Mucosa of rectum (tissue), 2 donors: Measurements from ENCODE around the gene VWA5B2.
A peak's percentile ranks its signal among the peaks of the same experiment; 100 is the strongest.

ENCODE experiments used
- H3K27ac ChIP-seq, 2 donors: one replicate each; pipeline ENCODE4 v1.7.0; 2013; ENCODE audit warnings: inconsistent platforms in 2 of 2, low read depth in 2 of 2, low read length in 2 of 2
- H3K27me3 ChIP-seq, 2 donors: one replicate each; pipeline ENCODE4 v1.7.0; 2013; ENCODE audit warnings: low read length in 2 of 2; ENCODE audit not compliant: control insufficient read depth in 2 of 2, insufficient read depth in 2 of 2
- H3K36me3 ChIP-seq, 2 donors: one replicate each; pipeline ENCODE4 v1.7.0; 2013; ENCODE audit warnings: low read length in 2 of 2; ENCODE audit not compliant: control insufficient read depth in 2 of 2, insufficient read depth in 2 of 2
- H3K4me1 ChIP-seq, 2 donors: one replicate each; pipeline ENCODE4 v1.7.0; 2013; ENCODE audit warnings: low read length in 2 of 2, mild to moderate bottlenecking in 1 of 2; ENCODE audit not compliant: control insufficient read depth in 2 of 2, insufficient read depth in 2 of 2
- H3K4me3 ChIP-seq, 2 donors: one replicate each; pipeline ENCODE4 v1.7.0; 2013; ENCODE audit warnings: low read length in 2 of 2
- H3K9ac ChIP-seq, 2 donors: one replicate each; pipeline ENCODE4 v1.7.0; 2013; ENCODE audit warnings: low read length in 2 of 2, low read depth in 1 of 2, mild to moderate bottlenecking in 1 of 2
- H3K9me3 ChIP-seq, 2 donors: one replicate each; pipeline ENCODE4 v1.7.0; 2013; ENCODE audit warnings: low read length in 2 of 2; ENCODE audit not compliant: control insufficient read depth in 2 of 2
- donor health status: healthy.
- donor health status: Normal muscosa, but diverticular disease.

The VWA5B2 gene

GRCh38 chr3:184240384-184241140, 11.2 kb downstream of the VWA5B2 start:
- no peak overlapping the region for H3K27ac ChIP-seq
- no peak overlapping the region for H3K4me3 ChIP-seq
- H3K9me3 ChIP-seq = no peaks in the 10 kb centered on the region
- H3K9ac ChIP-seq = peak overlapping the region in 1 of 2 donors; percentile 62
- no peaks in the 10 kb centered on the region for H3K27me3 ChIP-seq
- H3K36me3 ChIP-seq = peaks cover 33 to 35% of the 10 kb centered on the region in 2 donors
- peaks cover 0 to 9% of the 10 kb centered on the region in 2 donors for H3K4me1 ChIP-seq

DNA sequence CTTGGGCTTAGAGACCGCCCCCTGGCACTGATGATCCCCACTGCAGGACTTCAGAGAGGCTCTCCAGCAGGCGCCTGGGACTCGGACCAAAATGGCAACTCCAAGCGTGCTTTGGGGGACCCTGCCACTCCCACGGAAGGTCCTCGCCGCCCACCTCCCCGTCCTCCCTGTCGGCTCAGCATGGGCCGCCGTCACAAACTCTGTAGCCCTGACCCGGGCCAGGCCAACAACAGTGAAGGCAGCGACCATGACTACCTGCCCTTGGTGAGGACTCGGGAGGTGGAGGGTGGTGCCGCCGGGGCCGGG, 11.7 kb downstream of the VWA5B2 start:
- Histone ChIP-seq H3K9ac (peak overlapping the region in 1 of 2 donors; percentile 62), H3K27ac (peak overlapping the region in 1 of 2 donors; percentile 38), H3K4me1 (peaks cover 0 to 9% of the 10 kb centered on the region in 2 donors), H3K36me3 (peaks cover 33 to 36% of the 10 kb centered on the region in 2 donors), H3K4me3 (peak overlapping the region; percentile 37 to 52), H3K9me3 (no peaks in the 10 kb centered on the region), H3K27me3 (no peaks in the 10 kb centered on the region)

- Histone ChIP-seq H3K4me1 (peaks cover 0 to 9% of the 10 kb centered on the region in 2 donors), H3K27me3 (no peaks in the 10 kb centered on the region), H3K27ac (peak overlapping the region; percentile 29 to 38), H3K9ac (peak overlapping the region in 1 of 2 donors; percentile 62), H3K36me3 (peaks cover 33 to 36% of the 10 kb centered on the region in 2 donors), H3K9me3 (no peaks in the 10 kb centered on the region), H3K4me3 (peak overlapping the region; percentile 37 to 52)
These were observed 12.3 kb downstream of the VWA5B2 start for GRCh38 chr3:184241447-184242296.

DNA sequence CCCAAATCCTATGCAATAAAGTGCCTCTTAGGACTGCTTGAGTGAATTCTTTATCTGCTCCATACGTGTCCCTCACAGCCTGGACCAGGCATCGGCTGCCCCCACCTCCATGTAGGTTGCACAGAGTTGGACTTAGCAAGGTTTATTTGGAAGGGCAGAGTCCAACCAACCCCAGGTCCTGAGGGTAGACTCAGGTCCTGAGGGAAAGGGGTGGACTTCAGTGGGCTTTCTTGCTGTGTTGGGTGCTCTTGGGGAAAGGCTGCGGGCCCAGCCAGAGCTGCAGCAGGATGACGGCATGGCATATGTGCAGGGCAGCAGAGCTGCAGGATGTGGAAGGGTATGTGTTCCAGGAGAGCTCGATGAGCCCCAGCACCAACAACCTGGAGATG, 12.9 kb downstream of the VWA5B2 start:
- Histone ChIP-seq H3K9ac (no peak overlapping the region), H3K27ac (no peak overlapping the region), H3K27me3 (no peaks in the 10 kb centered on the region), H3K9me3 (no peaks in the 10 kb centered on the region), H3K36me3 (peaks cover 33 to 36% of the 10 kb centered on the region in 2 donors), H3K4me3 (no peak overlapping the region), H3K4me1 (peaks cover 0 to 9% of the 10 kb centered on the region in 2 donors)

DNA sequence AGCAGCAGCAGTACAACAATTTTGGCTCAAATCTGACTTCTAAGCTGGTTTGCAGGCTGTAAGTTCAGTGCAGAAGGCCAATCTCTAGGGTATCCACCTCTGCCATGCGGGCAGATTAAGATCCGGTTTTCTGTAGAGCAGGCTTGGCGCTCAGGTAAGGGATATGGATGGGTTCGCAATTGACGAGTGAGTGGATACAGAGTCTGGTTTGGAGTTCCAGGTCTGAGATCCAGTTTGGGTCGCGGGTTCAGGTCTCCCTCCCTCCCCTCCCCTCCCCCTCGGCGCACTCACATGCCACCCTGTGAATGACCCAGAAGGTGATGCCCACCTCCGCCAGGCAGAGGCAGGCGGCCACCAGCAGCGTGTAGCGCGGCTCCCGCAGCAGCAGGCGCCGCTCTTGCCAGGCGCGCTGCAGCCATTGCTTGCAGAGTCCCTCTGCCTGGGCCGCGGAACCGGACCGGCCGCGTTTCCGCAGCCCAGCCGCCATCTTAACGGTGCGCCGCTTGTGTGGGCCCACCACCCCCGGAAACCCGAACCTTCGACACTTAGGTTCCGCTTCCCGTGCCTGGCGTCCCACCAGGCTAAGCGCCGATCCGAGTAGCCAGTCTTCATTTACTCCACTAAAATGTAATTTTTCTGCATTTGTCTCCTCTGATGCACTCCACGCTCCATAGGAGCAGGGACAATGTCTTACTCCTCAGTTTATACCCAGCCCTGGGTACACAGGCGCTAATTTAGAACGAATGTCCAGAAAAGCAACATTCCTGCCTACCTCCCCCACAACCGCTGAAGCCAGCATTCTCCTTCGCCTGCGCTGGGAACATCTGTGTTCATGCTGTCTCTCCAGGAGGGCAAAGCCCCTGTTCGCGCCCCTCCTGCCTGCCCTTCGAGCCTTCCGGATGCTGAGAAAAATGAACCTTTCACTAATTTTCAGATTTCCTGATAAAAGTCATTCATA, 19.3 kb downstream of the VWA5B2 start, which contains the start of gene ALG3:
Gene ALG3, minus strand, starts transcription at position 509 of the 958 bp plus-strand sequence. Its CDS starts 22 bp downstream, at position 487.
- peak within 1 kb of the TSS; percentile 74 to 99 for H3K4me3 ChIP-seq
- H3K9ac ChIP-seq = peak within 1 kb of the TSS; percentile 82 to 92
- no peaks in the 10 kb centered on the region for H3K27me3 ChIP-seq
- peaks cover 8 to 11% of the 10 kb centered on the region in 2 donors for H3K4me1 ChIP-seq
- H3K36me3 ChIP-seq = peaks cover 18 to 20% of the 10 kb centered on the region in 2 donors
- H3K27ac ChIP-seq = peak within 1 kb of the TSS; percentile 59 to 92
- no peaks in the 10 kb centered on the region for H3K9me3 ChIP-seq

DNA sequence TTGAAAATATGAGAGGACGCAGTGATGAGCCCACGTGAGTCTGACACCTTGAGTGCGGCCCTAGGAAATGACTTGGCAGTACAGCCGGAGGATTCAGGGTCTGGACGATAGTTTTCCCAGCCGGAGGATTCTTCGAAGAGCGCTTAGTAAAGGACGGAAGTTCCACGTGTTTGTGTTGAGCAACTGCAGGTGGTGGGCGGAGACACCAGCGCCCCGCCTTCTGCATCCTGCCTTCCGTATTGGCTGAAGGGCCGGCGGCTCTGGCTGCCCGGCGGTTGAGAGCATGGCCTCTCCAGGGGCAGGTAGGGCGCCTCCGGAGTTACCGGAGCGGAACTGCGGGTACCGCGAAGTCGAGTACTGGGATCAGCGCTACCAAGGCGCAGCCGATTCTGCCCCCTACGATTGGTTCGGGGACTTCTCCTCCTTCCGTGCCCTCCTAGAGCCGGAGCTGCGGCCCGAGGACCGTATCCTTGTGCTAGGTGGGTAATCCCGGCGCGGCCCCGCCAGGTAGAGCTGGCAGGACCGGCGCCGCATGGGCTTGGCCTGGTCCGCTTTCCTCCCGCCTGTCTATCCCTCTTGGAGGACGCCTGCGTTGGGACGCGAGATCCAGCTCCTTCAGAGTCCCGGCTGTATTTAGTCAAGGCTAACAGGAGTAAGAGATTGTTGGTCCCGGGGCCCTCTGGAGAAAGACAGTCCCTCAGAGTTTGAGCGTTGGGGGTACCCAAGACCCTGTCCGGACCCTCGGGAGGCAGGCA, 20.2 kb downstream of the VWA5B2 start, which contains the start of gene EEF1AKMT4:
Gene EEF1AKMT4, plus strand, starts transcription at position 261 of the 755 bp plus-strand sequence. Its CDS starts 23 bp downstream, at position 284.
- Histone ChIP-seq H3K27me3 (no peaks in the 10 kb centered on the region), H3K36me3 (peaks cover 9 to 11% of the 10 kb centered on the region in 2 donors), H3K4me3 (peak within 1 kb of the TSS; percentile 74 to 99), H3K27ac (peak within 1 kb of the TSS; percentile 59 to 92), H3K4me1 (peaks cover 8 to 11% of the 10 kb centered on the region in 2 donors), H3K9me3 (no peaks in the 10 kb centered on the region), H3K9ac (peak within 1 kb of the TSS; percentile 82 to 92)

GRCh38 chr3:184250167-184250828, 20.9 kb downstream of the VWA5B2 start:
- peaks cover 2 to 4% of the 10 kb centered on the region in 2 donors for H3K36me3 ChIP-seq

DNA sequence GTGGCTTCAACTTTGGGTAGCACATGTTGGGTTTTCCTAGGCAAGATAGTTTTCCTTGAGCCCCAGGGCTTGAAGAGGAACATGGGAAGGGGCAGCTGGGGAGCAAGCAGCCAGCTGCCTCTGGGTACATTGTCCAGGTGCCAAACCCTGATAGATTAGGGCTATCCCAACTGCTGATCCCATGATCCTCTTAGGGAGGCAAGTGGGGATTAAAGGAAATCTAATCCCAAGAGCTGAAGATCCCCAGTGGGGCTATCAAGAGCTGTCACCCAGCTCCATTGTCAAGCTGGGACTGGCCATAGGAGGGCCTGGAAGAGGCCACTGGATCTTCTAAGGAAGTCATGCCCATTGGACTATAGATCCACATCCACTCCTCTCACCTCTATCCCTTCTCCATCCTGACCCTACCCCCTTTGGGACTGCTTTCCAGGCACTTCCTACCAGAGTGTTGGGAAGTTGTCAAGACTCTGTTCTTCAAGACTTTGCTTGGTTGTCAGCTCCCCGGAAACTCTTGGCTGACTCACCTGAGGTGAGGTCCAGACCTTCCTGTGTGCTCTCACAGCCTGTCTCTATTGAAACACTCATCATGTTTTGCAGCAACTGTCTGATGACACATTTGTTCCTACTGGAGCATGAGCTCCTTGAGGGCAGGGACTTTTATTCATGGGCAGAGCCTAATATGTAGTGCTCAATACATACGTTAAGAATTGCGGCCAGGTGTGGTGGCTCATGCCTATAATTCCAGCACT, 26.1 kb downstream of the VWA5B2 start:
- no peak overlapping the region for H3K9ac ChIP-seq
- no peak overlapping the region for H3K27ac ChIP-seq
- no peak overlapping the region for H3K4me3 ChIP-seq
- H3K27me3 ChIP-seq = peaks cover 9 to 12% of the 10 kb centered on the region in 2 donors
- H3K4me1 ChIP-seq = no peaks in the 10 kb centered on the region
- no peaks in the 10 kb centered on the region for H3K36me3 ChIP-seq
- no peaks in the 10 kb centered on the region for H3K9me3 ChIP-seq

More at GRCh38 chr3:184250167-184250828, 20.9 kb downstream of the VWA5B2 start:
- H3K4me1 ChIP-seq = peaks cover 8 to 11% of the 10 kb centered on the region in 2 donors
- no peaks in the 10 kb centered on the region for H3K9me3 ChIP-seq
- peak overlapping the region; percentile 30 to 92 for H3K27ac ChIP-seq
- peak overlapping the region; percentile 58 to 74 for H3K9ac ChIP-seq
- H3K4me3 ChIP-seq = peak overlapping the region; percentile 74 to 99
- no peaks in the 10 kb centered on the region for H3K27me3 ChIP-seq
